GM18499 (cell line): ENCODE results near the gene C2orf81.
"Not testable (repeated sequence)": the region's sequence is repeated elsewhere in the genome, so short reads cannot be mapped to it uniquely, and the experiment has no call there.

ENCODE experiments used
- ATAC-seq: cut with Tn5 transposase; IDR thresholded peaks from one replicate; pipeline ENCODE4 v1.9.1; 2021; ENCODE audit warnings: moderate number of reproducible peaks; ENCODE audit not compliant: insufficient read depth, unreplicated experiment

C2orf81 gene

DNA sequence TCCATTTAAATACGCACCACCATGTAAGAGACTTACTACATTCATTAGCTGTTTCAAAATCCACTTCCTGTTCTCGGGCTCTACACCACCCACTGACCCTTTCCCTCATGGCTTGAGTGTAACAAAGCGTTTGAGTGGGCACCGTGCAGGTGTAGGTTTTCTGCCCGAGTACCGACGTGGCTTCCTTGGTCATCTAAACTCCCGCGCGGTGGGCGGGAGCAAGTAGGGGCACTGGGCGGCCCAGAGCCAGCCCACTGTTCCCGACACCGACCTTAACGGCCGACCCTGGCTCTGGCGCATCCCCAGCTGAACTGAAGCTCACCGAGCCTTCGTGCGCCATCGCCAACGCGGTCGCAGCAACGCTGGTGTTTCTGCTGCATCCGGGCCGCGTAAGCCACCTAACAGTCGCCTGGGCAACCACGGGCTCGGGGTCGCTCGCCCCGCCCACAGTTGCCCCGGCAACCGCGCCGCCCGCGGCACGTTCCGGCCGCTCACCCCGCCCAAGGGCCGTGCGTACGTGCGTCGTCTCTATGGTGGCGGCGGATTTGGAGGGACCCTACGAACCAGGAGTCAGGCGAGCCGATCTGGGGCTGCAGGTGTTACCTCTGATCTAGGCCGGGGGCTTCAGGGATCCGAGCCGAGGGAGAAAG, at the start of gene C2orf81, which contains the start of gene WDR54:
Gene C2orf81, minus strand, starts transcription at position 399 of the 650 bp plus-strand sequence. Its CDS starts 59 bp downstream, at position 340.
Gene WDR54, plus strand, starts transcription at position 510 of the 650 bp plus-strand sequence. CDS start 424 bp downstream, outside the sequence.
- peak; percentile 72 for ATAC-seq

GRCh38 chr2:74470742-74471141, 49.3 kb upstream of the C2orf81 start:
- not testable (repeated sequence) for ATAC-seq

- no peak for ATAC-seq
Measured at GRCh38 chr2:74464406-74464805, 43.0 kb upstream of the C2orf81 start.

GRCh38 chr2:74462786-74463105, 41.3 kb upstream of the C2orf81 start:
- no peak for ATAC-seq

DNA sequence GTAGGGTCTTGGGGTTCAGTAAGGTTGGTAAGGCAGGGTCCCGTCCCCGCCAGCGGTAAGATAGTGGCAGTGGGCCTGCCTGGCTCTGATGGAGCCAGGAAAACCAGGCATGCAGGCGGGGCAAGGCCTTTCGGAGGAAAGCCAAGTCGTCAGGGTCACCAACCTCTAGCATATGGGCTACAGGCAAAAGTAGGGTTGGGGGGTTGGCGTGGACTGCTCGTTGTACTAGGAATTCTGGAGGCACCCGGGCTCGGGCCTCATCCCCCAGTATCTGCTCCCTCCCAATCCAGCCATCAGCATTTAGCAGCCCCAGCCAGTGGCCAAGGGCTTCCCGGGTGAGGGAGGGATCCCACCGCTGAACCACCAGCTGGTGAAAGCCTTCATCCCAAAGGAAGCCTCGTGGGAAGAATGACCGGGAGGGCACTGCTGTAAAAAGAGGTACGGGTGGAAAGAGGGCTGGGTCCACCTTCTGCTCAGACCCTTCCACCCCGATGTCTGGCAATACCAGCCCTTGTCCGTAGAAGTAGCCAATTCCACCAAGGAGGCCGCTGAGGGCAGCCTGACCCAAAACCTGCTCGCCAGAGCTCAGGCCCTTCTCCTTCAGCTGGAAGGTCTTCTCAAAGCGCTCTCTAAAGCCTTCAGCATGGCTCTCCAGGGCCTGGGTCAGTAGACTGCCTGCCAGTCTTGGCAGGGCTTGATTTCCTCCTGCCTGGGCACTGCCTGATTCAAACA, 40.8 kb upstream of the C2orf81 start:
- no peak for ATAC-seq

DNA sequence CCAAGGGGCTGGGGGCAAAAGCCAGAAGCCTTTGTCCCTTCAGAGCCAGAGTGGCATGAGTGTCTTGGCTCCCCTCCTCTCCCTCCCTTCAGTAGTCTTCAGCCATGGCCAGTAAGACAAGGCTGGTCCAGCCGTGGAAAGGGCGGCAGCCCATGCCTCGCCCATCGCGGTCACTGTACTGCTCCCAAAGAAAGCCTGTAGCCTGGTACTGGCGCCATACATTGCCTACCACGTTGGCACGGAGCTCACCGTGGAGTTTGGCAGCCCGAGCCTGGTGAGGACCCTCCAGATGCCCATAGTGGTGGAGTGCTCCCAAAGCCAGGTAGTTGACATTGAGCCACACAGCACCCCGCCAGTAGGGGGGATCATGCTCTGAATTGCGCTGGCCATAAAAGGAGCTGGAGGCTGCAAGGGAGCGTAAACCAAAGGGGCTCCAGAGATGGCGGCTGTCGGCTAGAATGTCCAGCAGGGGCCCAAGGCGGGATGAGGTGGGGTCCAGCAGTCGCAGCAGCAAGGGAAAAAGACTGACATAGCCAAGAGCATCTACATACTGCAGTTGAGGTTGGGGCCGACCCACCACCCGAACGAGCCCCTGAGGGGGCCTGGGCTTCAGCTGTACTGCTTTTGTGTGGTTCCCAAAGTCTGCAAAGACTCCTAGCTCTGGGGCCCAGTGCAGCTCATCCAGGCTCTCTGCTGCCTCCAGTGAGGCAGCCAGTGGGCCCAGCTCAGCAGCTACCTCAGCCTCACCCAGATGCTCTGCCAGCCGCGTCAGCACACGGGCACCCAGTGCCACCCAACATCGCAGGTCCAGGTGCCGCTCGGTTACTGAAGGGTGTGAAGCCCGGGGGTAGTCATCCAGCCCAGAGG, 40.0 kb upstream of the C2orf81 start:
- no peak for ATAC-seq

DNA sequence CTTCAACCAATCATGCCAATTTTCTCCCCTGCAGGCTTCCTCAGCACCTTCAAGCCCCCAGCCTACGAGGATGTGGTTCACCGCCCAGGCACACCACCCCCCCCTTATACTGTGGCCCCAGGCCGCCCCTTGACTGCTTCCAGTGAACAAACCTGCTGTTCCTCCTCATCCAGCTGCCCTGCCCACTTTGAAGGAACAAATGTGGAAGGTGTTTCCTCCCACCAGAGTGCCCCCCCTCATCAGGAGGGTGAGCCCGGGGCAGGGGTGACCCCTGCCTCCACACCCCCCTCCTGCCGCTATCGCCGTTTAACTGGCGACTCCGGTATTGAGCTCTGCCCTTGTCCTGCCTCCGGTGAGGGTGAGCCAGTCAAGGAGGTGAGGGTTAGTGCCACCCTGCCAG, 38.8 kb upstream of the C2orf81 start:
- not testable (repeated sequence) for ATAC-seq

- not testable (repeated sequence) for ATAC-seq
Measured at GRCh38 chr2:74459503-74460118, 38.2 kb upstream of the C2orf81 start.

GRCh38 chr2:74458938-74459363, 37.5 kb upstream of the C2orf81 start:
- no peak for ATAC-seq

- ATAC-seq, result peak; percentile 74
Measured at GRCh38 chr2:74458132-74458937, 36.9 kb upstream of the C2orf81 start, which contains the start of gene WBP1. Gene WBP1, plus strand, starts transcription at chr2:74458438. Its CDS starts 165 bp downstream, at chr2:74458603.

- ATAC-seq, result peak; percentile 10
Measured at GRCh38 chr2:74457549-74458131, 36.2 kb upstream of the C2orf81 start.

DNA sequence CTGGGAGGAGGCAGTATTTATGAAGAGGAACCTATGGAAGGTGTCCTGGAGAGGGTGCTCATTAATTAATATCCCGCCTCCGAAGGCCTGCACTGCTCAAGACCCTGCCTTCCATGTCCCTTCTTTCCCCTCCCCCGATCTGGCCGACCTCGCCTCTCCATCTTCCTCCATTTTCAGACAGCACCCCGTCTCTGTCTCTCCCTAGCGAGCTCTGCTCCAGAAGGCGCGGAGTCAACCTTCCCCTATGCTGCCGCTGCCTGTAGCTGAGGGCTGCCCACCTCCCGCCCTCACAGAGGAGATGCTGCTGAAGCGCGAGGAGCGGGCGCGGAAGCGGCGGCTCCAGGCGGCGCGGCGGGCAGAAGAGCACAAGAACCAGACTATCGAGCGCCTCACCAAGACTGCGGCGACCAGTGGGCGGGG, 35.7 kb upstream of the C2orf81 start:
- ATAC-seq, result no peak

- peak; percentile 45 for ATAC-seq
Measured at GRCh38 chr2:74454654-74455511, 33.5 kb upstream of the C2orf81 start, which contains the start of gene INO80B. Gene INO80B, plus strand, starts transcription at chr2:74455087. Its CDS starts 30 bp downstream, at chr2:74455117.

- ATAC-seq, result no peak
Measured at GRCh38 chr2:74450570-74451190, 29.3 kb upstream of the C2orf81 start.

DNA sequence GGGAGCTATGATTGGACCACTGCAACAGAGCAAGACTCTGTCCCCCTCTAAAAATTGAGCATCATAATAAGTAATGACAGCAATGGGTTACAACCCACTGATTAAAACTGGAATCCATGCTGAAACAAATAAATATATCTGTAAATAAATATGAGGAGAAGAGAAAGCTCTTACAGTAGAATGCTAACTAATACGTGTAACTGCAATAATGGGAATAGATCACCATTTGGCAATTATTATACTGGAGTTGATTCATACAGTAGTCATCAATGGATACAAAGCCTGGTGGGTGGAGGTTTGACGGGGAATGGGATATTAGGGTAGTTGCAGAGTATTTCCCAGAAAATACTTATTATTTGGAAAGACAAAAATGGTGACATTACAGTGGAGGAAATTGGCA, 27.4 kb upstream of the C2orf81 start:
- no peak for ATAC-seq

- no peak for ATAC-seq
Measured at GRCh38 chr2:74447230-74447999, 26.0 kb upstream of the C2orf81 start.
